Measurements from ENCODE around the gene SETBP1. TPM values are rescaled to one million over a fixed set of nuclear protein-coding genes. Genes with fewer than 3 reads are reported as not detected.

The SETBP1 gene
- total RNA-seq, 1 donor: 22.8 TPM

- Histone ChIP-seq H3K4me2 (ENCODE audit: insufficient read depth, low read length) (no peak overlapping the region), H3K4me3 (ENCODE audit: insufficient read depth, low read length) (no peak overlapping the region), H3K27me3 (ENCODE audit: insufficient read depth, low read length) (no peaks in the 10 kb centered on the region), H3K27ac (ENCODE audit: low read depth, low read length) (no peak overlapping the region), H3K9me3 (ENCODE audit: low read depth, low read length) (no peaks in the 10 kb centered on the region), H2AFZ (ENCODE audit: low read length) (no peak overlapping the region), H3K79me2 (ENCODE audit: insufficient read depth, low read length) (no peaks in the 10 kb centered on the region), H4K20me1 (ENCODE audit: insufficient read depth, low read length) (no peaks in the 10 kb centered on the region), H3K36me3 (ENCODE audit: insufficient read depth, low read length) (no peaks in the 10 kb centered on the region), H3K4me1 (ENCODE audit: insufficient read depth, low read length) (no peaks in the 10 kb centered on the region)
- TF ChIP-seq, protein P1, sequence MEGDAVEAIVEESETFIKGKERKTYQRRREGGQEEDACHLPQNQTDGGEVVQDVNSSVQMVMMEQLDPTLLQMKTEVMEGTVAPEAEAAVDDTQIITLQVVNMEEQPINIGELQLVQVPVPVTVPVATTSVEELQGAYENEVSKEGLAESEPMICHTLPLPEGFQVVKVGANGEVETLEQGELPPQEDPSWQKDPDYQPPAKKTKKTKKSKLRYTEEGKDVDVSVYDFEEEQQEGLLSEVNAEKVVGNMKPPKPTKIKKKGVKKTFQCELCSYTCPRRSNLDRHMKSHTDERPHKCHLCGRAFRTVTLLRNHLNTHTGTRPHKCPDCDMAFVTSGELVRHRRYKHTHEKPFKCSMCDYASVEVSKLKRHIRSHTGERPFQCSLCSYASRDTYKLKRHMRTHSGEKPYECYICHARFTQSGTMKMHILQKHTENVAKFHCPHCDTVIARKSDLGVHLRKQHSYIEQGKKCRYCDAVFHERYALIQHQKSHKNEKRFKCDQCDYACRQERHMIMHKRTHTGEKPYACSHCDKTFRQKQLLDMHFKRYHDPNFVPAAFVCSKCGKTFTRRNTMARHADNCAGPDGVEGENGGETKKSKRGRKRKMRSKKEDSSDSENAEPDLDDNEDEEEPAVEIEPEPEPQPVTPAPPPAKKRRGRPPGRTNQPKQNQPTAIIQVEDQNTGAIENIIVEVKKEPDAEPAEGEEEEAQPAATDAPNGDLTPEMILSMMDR (IDR thresholded peaks at IDR 0.05; ENCODE audit: extremely low read depth, low read depth, low read length): no peak
- no peak for DNase-seq (ENCODE audit: insufficient read length, low spot score, missing footprints)
These were observed 61.4 kb downstream of the SETBP1 start for GRCh38 chr18:44742126-44742525.

DNA sequence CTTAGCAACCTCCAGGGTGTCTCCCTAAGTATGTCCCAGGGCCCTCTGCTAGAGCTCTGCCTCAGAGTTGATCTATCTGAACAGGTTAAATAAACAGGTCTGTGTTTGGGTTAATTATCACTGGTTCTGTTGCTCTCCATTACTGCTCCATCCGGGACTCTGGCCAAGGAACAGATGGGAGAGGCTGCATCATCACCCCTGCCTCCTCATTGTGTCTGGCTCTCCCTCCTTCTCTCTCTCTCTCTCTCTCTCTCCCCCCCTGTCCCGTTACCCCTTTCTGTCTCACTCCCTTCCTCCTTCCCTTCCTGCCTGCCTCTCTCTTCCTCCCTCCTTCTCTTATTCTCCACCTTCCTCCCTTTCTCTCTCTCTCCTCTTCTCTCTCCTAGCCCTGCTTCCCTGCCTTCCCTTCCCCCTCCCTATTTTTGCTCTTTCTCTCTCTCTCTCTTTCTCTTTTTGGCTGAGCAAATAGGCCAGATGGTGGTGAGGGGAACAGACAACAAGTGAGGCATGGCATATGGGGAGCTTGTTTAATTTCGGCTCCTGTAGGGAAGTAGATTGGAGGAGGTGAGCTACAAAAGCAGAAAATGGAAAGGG is 62.1 kb downstream of the SETBP1 start:
- no peak for DNase-seq (ENCODE audit: insufficient read length, low spot score, missing footprints)
- Histone ChIP-seq H3K4me2 (ENCODE audit: insufficient read depth, low read length) (no peak overlapping the region), H4K20me1 (ENCODE audit: insufficient read depth, low read length) (no peaks in the 10 kb centered on the region), H3K27me3 (ENCODE audit: insufficient read depth, low read length) (no peaks in the 10 kb centered on the region), H3K36me3 (ENCODE audit: insufficient read depth, low read length) (no peaks in the 10 kb centered on the region), H3K4me3 (ENCODE audit: insufficient read depth, low read length) (no peak overlapping the region), H2AFZ (ENCODE audit: low read length) (peak overlapping the region; percentile 25), H3K4me1 (ENCODE audit: insufficient read depth, low read length) (no peaks in the 10 kb centered on the region), H3K79me2 (ENCODE audit: insufficient read depth, low read length) (no peaks in the 10 kb centered on the region), H3K27ac (ENCODE audit: low read depth, low read length) (no peak overlapping the region), H3K9me3 (ENCODE audit: low read depth, low read length) (no peaks in the 10 kb centered on the region)
- TF ChIP-seq, protein P1 (IDR thresholded peaks at IDR 0.05; ENCODE audit: extremely low read depth, low read depth, low read length): no peak

GRCh38 chr18:44743631-44744030 is 62.9 kb downstream of the SETBP1 start:
- Histone ChIP-seq H3K27me3 (ENCODE audit: insufficient read depth, low read length) (no peaks in the 10 kb centered on the region), H3K36me3 (ENCODE audit: insufficient read depth, low read length) (no peaks in the 10 kb centered on the region), H3K4me2 (ENCODE audit: insufficient read depth, low read length) (no peak overlapping the region), H3K4me3 (ENCODE audit: insufficient read depth, low read length) (no peak overlapping the region), H4K20me1 (ENCODE audit: insufficient read depth, low read length) (no peaks in the 10 kb centered on the region), H3K4me1 (ENCODE audit: insufficient read depth, low read length) (no peaks in the 10 kb centered on the region), H3K79me2 (ENCODE audit: insufficient read depth, low read length) (no peaks in the 10 kb centered on the region), H3K27ac (ENCODE audit: low read depth, low read length) (no peak overlapping the region), H2AFZ (ENCODE audit: low read length) (no peak overlapping the region), H3K9me3 (ENCODE audit: low read depth, low read length) (no peaks in the 10 kb centered on the region)
- DNase-seq (ENCODE audit: insufficient read length, low spot score, missing footprints): no peak
- TF ChIP-seq, protein P1 (IDR thresholded peaks at IDR 0.05; ENCODE audit: extremely low read depth, low read depth, low read length): no peak

GRCh38 chr18:44744161-44745121 is 63.8 kb downstream of the SETBP1 start:
- no peaks in the 10 kb centered on the region for H3K27me3 ChIP-seq (ENCODE audit: insufficient read depth, low read length)
- no peaks in the 10 kb centered on the region for H3K9me3 ChIP-seq (ENCODE audit: low read depth, low read length)
- peak; percentile 47 for DNase-seq (ENCODE audit: insufficient read length, low spot score, missing footprints)
- H3K27ac ChIP-seq (ENCODE audit: low read depth, low read length): no peak overlapping the region
- no peaks in the 10 kb centered on the region for H3K4me1 ChIP-seq (ENCODE audit: insufficient read depth, low read length)
- H3K4me2 ChIP-seq (ENCODE audit: insufficient read depth, low read length): no peak overlapping the region
- H3K36me3 ChIP-seq (ENCODE audit: insufficient read depth, low read length): no peaks in the 10 kb centered on the region
- no peaks in the 10 kb centered on the region for H3K79me2 ChIP-seq (ENCODE audit: insufficient read depth, low read length)
- no peak overlapping the region for H2AFZ ChIP-seq (ENCODE audit: low read length)
- no peaks in the 10 kb centered on the region for H4K20me1 ChIP-seq (ENCODE audit: insufficient read depth, low read length)
- H3K4me3 ChIP-seq (ENCODE audit: insufficient read depth, low read length): no peak overlapping the region
- TF ChIP-seq, protein P1 (IDR thresholded peaks at IDR 0.05; ENCODE audit: extremely low read depth, low read depth, low read length): no peak

Measured in osteoblast (primary cell).